Natural killer cell (primary cell): ENCODE data around the gene SORT1. TPM values are rescaled to one million over a fixed set of nuclear protein-coding genes. Genes with fewer than 3 reads are reported as not detected.
A peak's percentile ranks its signal among the peaks of the same experiment; 100 is the strongest.

Source experiments
- ATAC-seq, 3 donors: fragments of 150-1000 bp in 2 of 3; fragments of 200-7000 bp in 1 of 3; cut with Tn5 transposase; 1 replicate in 1 of 3; 2 replicates in 2 of 3; pipeline ENCODE4 v1.10.0; 2021; ENCODE audit warnings: mild to moderate bottlenecking in 2 of 3, moderate library complexity in 2 of 3
- DNase-seq, 2 donors: peaks; one replicate each; pipeline versions ENCODE4 v3.0.0 to v3.0.0-alpha.2; 2013 to 2021; ENCODE audit warnings: mixed read lengths in 1 of 2
- H3K27ac ChIP-seq: one replicate; pipeline ENCODE4 v1.5.1; 2013; ENCODE audit warnings: mild to moderate bottlenecking, low read length
- H3K27me3 ChIP-seq: one replicate; pipeline ENCODE4 v1.6.1; 2013; ENCODE audit warnings: low read length; ENCODE audit not compliant: control insufficient read depth, insufficient read depth
- H3K36me3 ChIP-seq: one replicate; pipeline ENCODE4 v1.6.1; 2013; ENCODE audit warnings: low read length; ENCODE audit not compliant: control insufficient read depth, insufficient read depth
- H3K4me1 ChIP-seq: one replicate; pipeline ENCODE4 v1.6.1; 2013; ENCODE audit warnings: low read length; ENCODE audit not compliant: control insufficient read depth, insufficient read depth
- H3K4me3 ChIP-seq: one replicate; pipeline ENCODE4 v1.5.1; 2013; ENCODE audit warnings: low read length
- H3K9me3 ChIP-seq: one replicate; pipeline ENCODE4 v1.6.1; 2013; ENCODE audit warnings: low read length; ENCODE audit not compliant: control insufficient read depth, insufficient read depth
- H3K27ac Mint-ChIP-seq, 2 donors: one replicate each; pipeline ENCODE4 v1.8.0; 2022; ENCODE audit warnings: mild to moderate bottlenecking in 2 of 2, mixed read lengths in 2 of 2, moderate library complexity in 1 of 2
- H3K27me3 Mint-ChIP-seq, 2 donors: one replicate each; pipeline ENCODE4 v1.8.0; 2022; ENCODE audit warnings: low read depth in 2 of 2, mixed read lengths in 2 of 2
- H3K36me3 Mint-ChIP-seq: one replicate; pipeline ENCODE4 v1.8.0; 2022; ENCODE audit warnings: mixed read lengths
- H3K4me1 Mint-ChIP-seq, 2 donors: one replicate each; pipeline ENCODE4 v1.8.0; 2022; ENCODE audit warnings: mixed read lengths in 2 of 2
- H3K4me3 Mint-ChIP-seq: one replicate; pipeline ENCODE4 v1.8.0; 2022; ENCODE audit warnings: mild to moderate bottlenecking, moderate library complexity, mixed read lengths
- H3K9me3 Mint-ChIP-seq, 2 donors: one replicate each; pipeline ENCODE4 v1.8.0; 2022; ENCODE audit warnings: mixed read lengths in 2 of 2
- WGBS: methylation state at CpG from one replicate; pipeline ENCODE4 v1.1.7; 2013; ENCODE audit warnings: missing lambda C conversion rate; ENCODE audit not compliant: insufficient coverage; 5-methylcytosine and 5-hydroxymethylcytosine counted together
- intact Hi-C: fragments of 100-400 bp; cut with micrococcal nuclease; formaldehyde crosslinking; loops from one replicate; pipeline ENCODE4 v1.14.2; 2022
- total RNA-seq, 4 donors: library from RNA; stranded (reverse); fragments of 120-200 nt in 1 of 4; gene quantifications; one replicate each; pipeline versions ENCODE4 v1.2.3 to v1.2.4, GENCODE V29; 2013 to 2022
- TF ChIP-seq, protein P1 (sequence below): fragments of 200-600 bp; IDR thresholded peaks from one replicate; pipeline ENCODE4 v1.8.0; 2022; ENCODE audit warnings: antibody characterized with exemption

The SORT1 gene
- total RNA-seq, 3 donors from 2014 or later (not counting 1 experiment from before 2014, with no cell fraction given), result 2.7 to 7.1 (median 3.7) TPM

DNA sequence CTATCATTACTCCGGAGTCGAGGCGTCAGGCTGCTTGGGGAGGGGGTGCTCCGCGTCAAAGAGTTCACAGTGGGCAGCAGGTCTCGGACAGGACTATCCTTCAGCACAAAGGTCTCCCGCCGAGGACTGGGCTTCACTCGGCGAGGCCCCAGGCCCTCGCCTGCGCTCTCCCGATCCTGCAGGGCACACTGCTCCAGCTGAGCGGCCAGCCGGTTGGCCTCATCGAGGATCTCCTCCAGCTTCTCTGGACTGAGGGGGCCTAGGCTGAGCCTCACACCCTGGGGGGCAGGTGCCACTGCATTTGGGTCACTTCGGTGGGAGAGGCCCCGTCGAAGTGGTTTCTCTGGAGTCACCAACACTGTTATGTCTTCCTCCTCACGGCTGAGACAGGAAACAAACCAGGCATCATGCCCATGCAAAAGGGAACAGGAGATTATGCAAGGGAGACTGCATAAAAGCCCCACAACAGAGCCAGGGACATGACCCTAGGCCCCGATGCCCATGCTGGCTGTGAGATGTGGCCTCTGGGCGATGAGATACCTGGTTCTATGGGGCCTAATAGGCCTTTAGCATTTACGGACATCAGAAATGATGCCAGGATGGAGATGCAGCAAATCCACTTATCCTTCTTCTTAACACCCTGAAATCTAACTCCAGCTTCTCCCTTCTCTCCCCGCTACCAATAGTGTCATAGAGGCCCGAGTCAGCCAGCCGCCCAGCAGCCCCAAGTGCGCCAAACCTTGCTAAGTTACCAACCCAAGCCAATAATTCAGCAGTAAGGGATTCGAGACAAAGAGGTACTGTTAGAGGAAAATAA is 115.8 kb downstream of the SORT1 start:
- Histone ChIP-seq H3K36me3 (no peaks in the 10 kb centered on the region), H3K27ac (no peak overlapping the region), H3K4me1 (peaks cover 24% of the 10 kb centered on the region), H3K9me3 (no peaks in the 10 kb centered on the region), H3K27me3 (no peaks in the 10 kb centered on the region), H3K4me3 (no peak overlapping the region)
- Mint-ChIP-seq H3K27me3 (no peaks in the 10 kb centered on the region), H3K4me1 (peaks cover 21 to 25% of the 10 kb centered on the region in 2 donors), H3K36me3 (no peaks in the 10 kb centered on the region), H3K4me3 (peak overlapping the region; percentile 99), H3K9me3 (no peaks in the 10 kb centered on the region), H3K27ac (peak overlapping the region in 1 of 2 donors; percentile 90)
- ATAC-seq (no peak), DNase-seq (no peak)
- TF ChIP-seq, protein P1, sequence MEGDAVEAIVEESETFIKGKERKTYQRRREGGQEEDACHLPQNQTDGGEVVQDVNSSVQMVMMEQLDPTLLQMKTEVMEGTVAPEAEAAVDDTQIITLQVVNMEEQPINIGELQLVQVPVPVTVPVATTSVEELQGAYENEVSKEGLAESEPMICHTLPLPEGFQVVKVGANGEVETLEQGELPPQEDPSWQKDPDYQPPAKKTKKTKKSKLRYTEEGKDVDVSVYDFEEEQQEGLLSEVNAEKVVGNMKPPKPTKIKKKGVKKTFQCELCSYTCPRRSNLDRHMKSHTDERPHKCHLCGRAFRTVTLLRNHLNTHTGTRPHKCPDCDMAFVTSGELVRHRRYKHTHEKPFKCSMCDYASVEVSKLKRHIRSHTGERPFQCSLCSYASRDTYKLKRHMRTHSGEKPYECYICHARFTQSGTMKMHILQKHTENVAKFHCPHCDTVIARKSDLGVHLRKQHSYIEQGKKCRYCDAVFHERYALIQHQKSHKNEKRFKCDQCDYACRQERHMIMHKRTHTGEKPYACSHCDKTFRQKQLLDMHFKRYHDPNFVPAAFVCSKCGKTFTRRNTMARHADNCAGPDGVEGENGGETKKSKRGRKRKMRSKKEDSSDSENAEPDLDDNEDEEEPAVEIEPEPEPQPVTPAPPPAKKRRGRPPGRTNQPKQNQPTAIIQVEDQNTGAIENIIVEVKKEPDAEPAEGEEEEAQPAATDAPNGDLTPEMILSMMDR, result no peak
- 80% methylated on average over 27 of the region's 28 CpGs for WGBS
- intact Hi-C loops, result no loop called here

DNA sequence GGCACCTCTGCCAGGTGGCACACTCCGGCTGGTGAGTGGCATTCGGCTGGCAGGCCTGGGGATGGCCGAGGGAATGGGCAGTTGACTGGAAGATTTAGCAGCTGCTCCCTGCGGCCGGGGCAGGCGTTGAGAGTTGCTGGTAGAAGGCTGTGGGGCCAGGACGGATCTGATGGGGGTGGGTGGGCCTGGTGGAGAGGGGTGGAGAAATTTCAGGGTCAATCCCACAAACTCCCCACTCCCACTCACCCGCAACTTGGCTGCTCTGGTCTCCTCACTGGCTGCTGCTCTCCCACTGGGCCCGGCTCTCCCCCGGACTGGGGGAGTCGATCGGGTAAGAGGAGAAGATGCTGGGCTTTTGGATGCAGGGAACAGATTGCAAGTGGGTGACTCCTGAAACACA is 116.9 kb downstream of the SORT1 start:
- peaks cover 21 to 25% of the 10 kb centered on the region in 2 donors for H3K4me1 Mint-ChIP-seq
- Histone ChIP-seq H3K27ac (no peak overlapping the region), H3K36me3 (no peaks in the 10 kb centered on the region), H3K27me3 (no peaks in the 10 kb centered on the region), H3K9me3 (no peaks in the 10 kb centered on the region), H3K4me3 (no peak overlapping the region), H3K4me1 (peaks cover 24% of the 10 kb centered on the region)
- no peaks in the 10 kb centered on the region for H3K36me3 Mint-ChIP-seq
- no peaks in the 10 kb centered on the region for H3K9me3 Mint-ChIP-seq
- no peak overlapping the region for H3K27ac Mint-ChIP-seq
- H3K4me3 Mint-ChIP-seq, result no peak overlapping the region
- no peaks in the 10 kb centered on the region for H3K27me3 Mint-ChIP-seq
- WGBS, result 96% methylated on average over 10 of the region's 12 CpGs
- DNase-seq (no peak), ATAC-seq (no peak)
- TF ChIP-seq, protein P1, result no peak
- intact Hi-C loops, result no loop called here

GRCh38 chr1:109279615-109280278 is 118.0 kb downstream of the SORT1 start:
- Mint-ChIP-seq H3K4me1 (peaks cover 21 to 25% of the 10 kb centered on the region in 2 donors), H3K27me3 (no peaks in the 10 kb centered on the region), H3K4me3 (no peak overlapping the region), H3K9me3 (no peaks in the 10 kb centered on the region), H3K27ac (no peak overlapping the region), H3K36me3 (no peaks in the 10 kb centered on the region)
- H3K4me1 ChIP-seq, result peaks cover 24% of the 10 kb centered on the region
- no peaks in the 10 kb centered on the region for H3K36me3 ChIP-seq
- WGBS, result 98% methylated on average over 4 of the region's 5 CpGs
- H3K4me3 ChIP-seq, result no peak overlapping the region
- no peaks in the 10 kb centered on the region for H3K27me3 ChIP-seq
- H3K27ac ChIP-seq, result no peak overlapping the region
- intact Hi-C loops, result no loop called here
- TF ChIP-seq, protein P1, result no peak
- no peak for ATAC-seq
- no peaks in the 10 kb centered on the region for H3K9me3 ChIP-seq
- no peak for DNase-seq
